ENCODE data around the gene HERC6.

Gene HERC6

DNA sequence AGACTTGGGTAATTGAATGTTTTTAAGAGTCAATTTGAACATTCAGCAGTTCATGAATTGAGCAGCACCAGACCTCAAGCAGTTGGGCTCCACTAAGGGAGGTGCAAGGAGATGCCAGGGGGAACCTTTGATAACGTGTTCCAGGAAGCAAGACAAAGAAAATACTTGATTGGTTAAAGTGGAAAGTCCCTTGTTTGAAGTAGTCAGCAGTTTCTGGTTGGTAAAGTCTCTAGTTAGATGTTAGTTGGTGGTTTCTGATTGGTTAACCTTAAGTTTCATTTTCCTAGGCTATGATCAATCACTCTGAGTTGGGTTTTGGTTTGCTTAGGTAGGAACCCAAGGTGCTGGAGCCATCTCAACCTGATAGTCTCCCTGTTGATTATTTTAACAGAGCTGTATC, 4.0 kb downstream of the HERC6 start:
- TF ChIP-seq CTCF (IDR thresholded peaks at IDR 0.05; ENCODE audit: control extremely low read depth, extremely low read depth, low read depth, missing control alignments), result no peak
- POLR2A ChIA-PET, result no interaction called here
- DNase-seq (ENCODE audit: extremely low spot score), result peak; percentile 23
- CTCF ChIA-PET, result no interaction called here

DNA sequence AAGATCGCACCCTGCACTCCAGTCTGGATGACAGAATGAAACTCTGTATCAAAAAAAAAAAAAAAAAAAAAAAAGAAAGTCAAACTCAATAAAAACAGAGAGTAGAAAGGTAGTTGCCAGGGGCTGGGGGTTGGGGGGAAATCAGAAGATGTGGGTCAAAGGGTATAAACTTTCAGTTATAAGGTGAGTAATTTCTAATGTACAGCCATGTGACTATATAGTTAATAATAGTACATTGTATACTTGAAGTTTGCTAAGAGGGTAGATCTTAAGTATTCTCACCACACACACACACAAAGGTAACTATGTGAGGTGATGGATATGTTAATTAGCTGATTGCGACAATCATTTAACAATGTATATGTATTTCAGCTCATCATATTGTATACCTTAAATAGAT, 11.5 kb downstream of the HERC6 start:
- no peak for TF ChIP-seq CTCF (IDR thresholded peaks at IDR 0.05; ENCODE audit: control extremely low read depth, extremely low read depth, low read depth, missing control alignments)
- DNase-seq (ENCODE audit: extremely low spot score), result no peak
- POLR2A ChIA-PET, result no interaction called here
- CTCF ChIA-PET, result interaction anchor here (1.1 to 1.9 kb wide), 2 partner anchors 23 to 125 kb away, joined by 3 to 4 read pairs; no protein-coding TSS in a partner anchor

DNA sequence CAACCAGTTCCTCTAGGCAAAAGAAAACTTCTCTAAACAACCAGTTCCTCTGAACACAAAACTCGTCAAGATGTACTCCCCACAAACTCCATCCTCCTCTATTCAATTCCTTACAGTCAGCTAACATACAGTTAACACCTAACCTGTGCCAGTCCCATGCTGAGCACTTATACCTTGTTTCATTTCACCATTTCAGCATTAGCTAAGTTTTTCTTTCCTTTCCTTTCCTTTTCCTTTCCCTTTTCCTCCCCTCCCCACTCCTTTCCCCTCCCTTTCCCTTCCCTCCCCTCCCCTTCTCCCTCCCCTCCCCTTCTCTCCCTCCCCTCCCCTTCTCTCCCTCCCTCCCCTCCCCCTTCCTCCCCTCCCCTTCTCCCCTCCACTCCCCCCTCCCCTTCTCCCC, 13.1 kb downstream of the HERC6 start:
- ChIA-PET CTCF (no interaction called here), POLR2A (no interaction called here)
- no peak for TF ChIP-seq CTCF (IDR thresholded peaks at IDR 0.05; ENCODE audit: control extremely low read depth, extremely low read depth, low read depth, missing control alignments)
- no peak for DNase-seq (ENCODE audit: extremely low spot score)

- DNase-seq (ENCODE audit: extremely low spot score), result no peak
- TF ChIP-seq CTCF (IDR thresholded peaks at IDR 0.05; ENCODE audit: control extremely low read depth, extremely low read depth, low read depth, missing control alignments), result no peak
- ChIA-PET POLR2A (no interaction called here), CTCF (no interaction called here)
Measured at GRCh38 chr4:88396681-88397080, 18.0 kb downstream of the HERC6 start.

- DNase-seq (ENCODE audit: extremely low spot score), result no peak
- ChIA-PET CTCF (interaction anchor here (1.0 kb wide), 1 partner anchor 13 kb away, joined by 3 read pairs; no protein-coding TSS in a partner anchor), POLR2A (no interaction called here)
- no peak for TF ChIP-seq CTCF (IDR thresholded peaks at IDR 0.05; ENCODE audit: control extremely low read depth, extremely low read depth, low read depth, missing control alignments)
Measured at GRCh38 chr4:88398381-88398780, 19.7 kb downstream of the HERC6 start.

- TF ChIP-seq CTCF (IDR thresholded peaks at IDR 0.05; ENCODE audit: control extremely low read depth, extremely low read depth, low read depth, missing control alignments), result no peak
- DNase-seq (ENCODE audit: extremely low spot score), result no peak
- CTCF ChIA-PET, result interaction anchor here (1.6 kb wide), 1 partner anchor 22 kb away, joined by 3 read pairs; no protein-coding TSS in a partner anchor
- POLR2A ChIA-PET, result no interaction called here
Measured at GRCh38 chr4:88409206-88409605, 30.6 kb downstream of the HERC6 start.

DNA sequence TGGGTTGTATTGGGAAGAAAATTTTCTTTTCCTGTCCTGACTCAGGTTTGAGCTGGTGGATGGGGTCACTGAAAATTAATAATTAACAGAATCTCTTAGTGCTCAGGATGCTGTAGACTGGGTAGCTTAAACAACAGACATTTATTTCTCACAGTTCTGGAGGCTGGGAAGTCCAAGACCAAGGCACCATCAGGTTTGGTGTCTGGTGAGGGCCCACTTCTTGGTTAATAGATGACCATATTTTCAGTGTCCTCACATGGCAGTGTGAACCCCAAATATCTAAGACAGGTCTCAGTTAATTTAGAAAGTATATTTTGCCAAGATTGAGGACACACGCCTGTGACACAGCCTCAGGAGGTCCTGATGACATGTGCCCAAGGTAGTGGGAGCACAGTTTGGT, 31.1 kb downstream of the HERC6 start:
- TF ChIP-seq CTCF (IDR thresholded peaks at IDR 0.05; ENCODE audit: control extremely low read depth, extremely low read depth, low read depth, missing control alignments), result no peak
- ChIA-PET CTCF (interaction anchor here (0.7 to 1.6 kb wide), 2 partner anchors 23 to 27 kb away, joined by 3 read pairs; no protein-coding TSS in a partner anchor), POLR2A (no interaction called here)
- DNase-seq (ENCODE audit: extremely low spot score), result no peak

Data from GM10248 (cell line).